Body of pancreas (tissue), 4 donors: ENCODE data around the gene PRDM10. TPM values are rescaled to one million over a fixed set of nuclear protein-coding genes. Genes with fewer than 3 reads are reported as not detected.

Experiments used
- ATAC-seq: fragments of 150-250 bp; one replicate; pipeline ENCODE4 v1.9.1; 2016
- DNase-seq, 4 donors: peaks; one replicate each; pipeline ENCODE4 v3.0.0-alpha.2; 2019
- H3K27ac ChIP-seq, 4 donors: fragments of 200-600 bp; sonication (generic); 1 replicate in 3 of 4; 2 replicates in 1 of 4; pipeline versions ENCODE4 v1.5.1 to v1.6.1; 2016 to 2019; ENCODE audit warnings: mild to moderate bottlenecking in 1 of 4, mixed read lengths in 1 of 4, moderate library complexity in 1 of 4
- H3K27me3 ChIP-seq, 2 donors: fragments of 200-600 bp; sonication (generic); one replicate each; pipeline ENCODE4 v1.6.0; 2016; ENCODE audit warnings: mild to moderate bottlenecking in 1 of 2
- H3K36me3 ChIP-seq, 2 donors: fragments of 200-600 bp; sonication (generic); replicated peaks in 1 of 2; 2 replicates each; pipeline ENCODE4 v1.5.1; 2016; ENCODE audit warnings: low read depth in 2 of 2; ENCODE audit not compliant: insufficient read depth in 1 of 2
- H3K4me1 ChIP-seq: fragments of 200-600 bp; sonication (generic); one replicate; pipeline ENCODE4 v1.6.0; 2016
- H3K4me3 ChIP-seq, 2 donors: fragments of 200-600 bp; sonication (generic); 1 replicate in 1 of 2; 2 replicates in 1 of 2; pipeline ENCODE4 v1.5.1; 2016 to 2019
- H3K9me3 ChIP-seq, 3 donors: fragments of 200-600 bp; sonication (generic); 1 replicate in 2 of 3; 2 replicates in 1 of 3; pipeline ENCODE4 v1.5.1; 2016
- CTCF ChIP-seq, 7 experiments: fragments of 450-650 bp in 4 of 7; fragments of 200-600 bp in 3 of 7; sonication (generic) in 3 of 7; IDR thresholded peaks; one replicate each; pipeline ENCODE4 v1.5.1; 2016 to 2019; ENCODE audit warnings: antibody characterized with exemption in 7 of 7
- POLR2A ChIP-seq, 3 donors: fragments of 450-650 bp; IDR thresholded peaks; one replicate each; pipeline ENCODE4 v1.6.1; 2016; ENCODE audit warnings: antibody characterized with exemption in 3 of 3, mild to moderate bottlenecking in 2 of 3
- WGBS, 2 donors: methylation state at CpG; one replicate each; pipeline ENCODE4 v1.1.5; 2017; 5-methylcytosine and 5-hydroxymethylcytosine counted together
- intact Hi-C: fragments of 100-400 bp; cut with DNase I; formaldehyde crosslinking; loops from one replicate; pipeline ENCODE4 v1.15.1; 2023
- total RNA-seq, 2 donors: library from RNA; depleted of rRNA; stranded (reverse); fragments of >200 nt; gene quantifications; one replicate each; pipeline ENCODE4 v1.1.0, GENCODE V29; 2016

PRDM10 gene
- total RNA-seq, 2 donors from 2014 or later, result 4.7 to 14.5 TPM

GRCh38 chr11:129987950-129988349 lies 14.7 kb downstream of the PRDM10 start:
- Histone ChIP-seq H3K36me3 (no peaks in the 10 kb centered on the region), H3K27ac (no peak overlapping the region), H3K9me3 (no peaks in the 10 kb centered on the region), H3K4me3 (no peak overlapping the region), H3K27me3 (no peaks in the 10 kb centered on the region), H3K4me1 (peaks cover 16% of the 10 kb centered on the region)
- TF ChIP-seq POLR2A (IDR thresholded peaks at IDR 0.05) (no peak), CTCF (IDR thresholded peaks at IDR 0.05) (no peak)
- ATAC-seq (no peak), DNase-seq (no peak)
- intact Hi-C loops, result no loop called here
- WGBS, 2 donors, result 94 to 96% methylated on average over 3 of the region's 3 CpGs

GRCh38 chr11:129985823-129986222 lies 16.8 kb downstream of the PRDM10 start:
- intact Hi-C loops, result no loop called here

GRCh38 chr11:129980086-129980485 lies 22.5 kb downstream of the PRDM10 start:
- ATAC-seq, result no peak
- Histone ChIP-seq H3K36me3 (no peaks in the 10 kb centered on the region), H3K9me3 (no peaks in the 10 kb centered on the region), H3K27me3 (no peaks in the 10 kb centered on the region), H3K27ac (no peak overlapping the region), H3K4me3 (no peak overlapping the region), H3K4me1 (no peaks in the 10 kb centered on the region)
- no peak for DNase-seq
- intact Hi-C loops, result no loop called here
- no peak for TF ChIP-seq POLR2A (IDR thresholded peaks at IDR 0.05)
- no peak for TF ChIP-seq CTCF (IDR thresholded peaks at IDR 0.05)
- 74 to 79% methylated on average over 8 of the region's 8 CpGs for WGBS, 2 donors

More at GRCh38 chr11:129985823-129986222, 16.8 kb downstream of the PRDM10 start:
- no peak overlapping the region for H3K27ac ChIP-seq
- H3K36me3 ChIP-seq, result no peaks in the 10 kb centered on the region
- WGBS, 2 donors, result 94 to 96% methylated on average over 3 of the region's 3 CpGs
- no peaks in the 10 kb centered on the region for H3K9me3 ChIP-seq
- DNase-seq (no peak), ATAC-seq (no peak)
- no peak for TF ChIP-seq CTCF (IDR thresholded peaks at IDR 0.05)
- no peak for TF ChIP-seq POLR2A (IDR thresholded peaks at IDR 0.05)
- H3K4me1 ChIP-seq, result no peaks in the 10 kb centered on the region
- no peaks in the 10 kb centered on the region for H3K27me3 ChIP-seq
- H3K4me3 ChIP-seq, result no peak overlapping the region

- H3K4me3 ChIP-seq, result no peak overlapping the region
- no peaks in the 10 kb centered on the region for H3K9me3 ChIP-seq
- no peaks in the 10 kb centered on the region for H3K36me3 ChIP-seq
- TF ChIP-seq CTCF (IDR thresholded peaks at IDR 0.05), result no peak
- DNase-seq, result no peak
- no peak overlapping the region for H3K27ac ChIP-seq
- no peaks in the 10 kb centered on the region for H3K27me3 ChIP-seq
- H3K4me1 ChIP-seq, result no peaks in the 10 kb centered on the region
- ATAC-seq, result no peak
- WGBS, 2 donors, result 76 to 83% methylated on average over 4 to 7 of the region's 7 CpGs
- intact Hi-C loops, result no loop called here
Observed at GRCh38 chr11:129979046-129979605, 23.5 kb downstream of the PRDM10 start.

- H3K36me3 ChIP-seq, result no peaks in the 10 kb centered on the region
- no peak overlapping the region for H3K4me3 ChIP-seq
- H3K4me1 ChIP-seq, result no peaks in the 10 kb centered on the region
- no peak overlapping the region for H3K27ac ChIP-seq
- H3K9me3 ChIP-seq, result no peaks in the 10 kb centered on the region
- no peaks in the 10 kb centered on the region for H3K27me3 ChIP-seq
- ATAC-seq, result no peak
- DNase-seq, result no peak
- intact Hi-C loops, result no loop called here
- WGBS, 2 donors, result 98 to 99% methylated on average over 6 of the region's 6 CpGs
- TF ChIP-seq CTCF (IDR thresholded peaks at IDR 0.05) (no peak), POLR2A (IDR thresholded peaks at IDR 0.05) (no peak)
Observed at GRCh38 chr11:129978447-129978846, 24.2 kb downstream of the PRDM10 start.
